B cell (primary cell): ENCODE data around the gene ARHGEF6. TPM values are rescaled to one million over a fixed set of nuclear protein-coding genes. Genes with fewer than 3 reads are reported as not detected.

Experiments used
- ATAC-seq: fragments of 200-7000 bp; cut with Tn5 transposase; one replicate; pipeline ENCODE4 v1.10.0; 2021; ENCODE audit warnings: low read depth, mild to moderate bottlenecking, moderate number of reproducible peaks, moderate library complexity
- CTCF ChIA-PET: fragments of 350-600 bp; sonication (Branson Sonifier 250); formaldehyde crosslinking; loops from one replicate; lab custom pipeline; 2021; ENCODE audit warnings: antibody characterized with exemption, inconsistent platforms; lab: Charles Lee
- POLR2A ChIA-PET: fragments of 350-600 bp; sonication (Branson Sonifier 250); formaldehyde crosslinking; loops from one replicate; lab custom pipeline; 2021; ENCODE audit warnings: antibody characterized with exemption; lab: Charles Lee
- DNase-seq: peaks from one replicate; pipeline ENCODE4 v3.0.0; 2013
- H2AFZ ChIP-seq: 2 replicates; pipeline ENCODE4 v1.6.1; 2012; ENCODE audit warnings: mild to moderate bottlenecking, low read depth, low read length; ENCODE audit not compliant: insufficient read depth, poor library complexity, severe bottlenecking
- H3K27ac ChIP-seq, 2 donors: 1 replicate in 1 of 2; 2 replicates in 1 of 2; pipeline ENCODE4 v1.5.1; 2012 to 2013; ENCODE audit warnings: low read length in 2 of 2, mild to moderate bottlenecking in 2 of 2, moderate library complexity in 1 of 2
- H3K27me3 ChIP-seq, 4 experiments: fragments of 200-600 bp in 1 of 4; sonication (generic) in 1 of 4; replicated peaks in 1 of 4; 1 replicate in 2 of 4; 2 replicates in 2 of 4; pipeline versions ENCODE4 v1.6.1 to v1.7.0; 2013 to 2016; ENCODE audit warnings: low read length in 3 of 4, mild to moderate bottlenecking in 2 of 4, mixed read lengths in 1 of 4, moderate library complexity in 1 of 4; ENCODE audit not compliant: insufficient read depth in 4 of 4, control insufficient read depth in 3 of 4; ENCODE audit errors: control extremely low read depth in 1 of 4
- H3K36me3 ChIP-seq, 2 experiments: replicated peaks in 1 of 2; 1 replicate in 1 of 2; 2 replicates in 1 of 2; pipeline versions ENCODE4 v1.6.1 to v1.7.1; 2013; ENCODE audit warnings: low read length in 1 of 2; ENCODE audit not compliant: insufficient read depth in 2 of 2, control insufficient read depth in 1 of 2; ENCODE audit errors: control extremely low read depth in 1 of 2, extremely low read depth in 1 of 2
- H3K4me1 ChIP-seq, 2 donors: fragments of 200-600 bp in 1 of 2; sonication (generic) in 1 of 2; 1 replicate in 1 of 2; 2 replicates in 1 of 2; pipeline versions ENCODE4 v1.5.1 to v1.6.1; 2013 to 2017; ENCODE audit warnings: low read length in 2 of 2; ENCODE audit not compliant: control insufficient read depth in 2 of 2, insufficient read depth in 2 of 2
- H3K4me2 ChIP-seq: replicated peaks from 2 replicates; pipeline ENCODE3; 2012; ENCODE audit warnings: mild to moderate bottlenecking, low read depth, low read length; ENCODE audit not compliant: poor library complexity, severe bottlenecking
- H3K4me3 ChIP-seq, 5 experiments: fragments of 200-600 bp in 1 of 5; sonication (generic) in 1 of 5; 1 replicate in 3 of 5; 2 replicates in 2 of 5; pipeline versions ENCODE4 v1.5.1 to v1.7.0; 2011 to 2016; ENCODE audit warnings: low read length in 4 of 5, mild to moderate bottlenecking in 4 of 5, low read depth in 2 of 5, control low read depth in 1 of 5, moderate library complexity in 1 of 5; ENCODE audit not compliant: insufficient read depth in 1 of 5; ENCODE audit errors: control extremely low read depth in 1 of 5, extremely low read depth in 1 of 5
- H3K79me2 ChIP-seq: fragments of 200-600 bp; sonication (generic); one replicate; pipeline ENCODE4 v1.6.0; 2016; ENCODE audit warnings: low read length; ENCODE audit not compliant: control insufficient read depth, insufficient read depth
- H3K9ac ChIP-seq: fragments of 200-600 bp; sonication (generic); 2 replicates; pipeline ENCODE4 v1.6.1; 2017; ENCODE audit warnings: mild to moderate bottlenecking, low read length, moderate library complexity
- H3K9me3 ChIP-seq, 3 donors: one replicate each; pipeline versions ENCODE4 v1.6.1 to v1.7.1; 2013; ENCODE audit warnings: low read length in 2 of 3; ENCODE audit not compliant: control insufficient read depth in 2 of 3, insufficient read depth in 1 of 3; ENCODE audit errors: control extremely low read depth in 1 of 3
- H4K20me1 ChIP-seq: 2 replicates; pipeline ENCODE4 v1.6.0; 2012; ENCODE audit warnings: mild to moderate bottlenecking, low read length; ENCODE audit not compliant: insufficient read depth, control insufficient read depth, poor library complexity, severe bottlenecking
- H3K27ac Mint-ChIP-seq: one replicate; pipeline ENCODE4 v1.8.0; 2021; ENCODE audit warnings: mixed read lengths
- H3K27me3 Mint-ChIP-seq: one replicate; pipeline ENCODE4 v1.8.0; 2021; ENCODE audit warnings: mixed read lengths
- H3K4me1 Mint-ChIP-seq: one replicate; pipeline ENCODE4 v1.8.0; 2021; ENCODE audit warnings: mixed read lengths
- H3K4me3 Mint-ChIP-seq: one replicate; pipeline ENCODE4 v1.8.0; 2021; ENCODE audit warnings: mixed read lengths
- H3K9me3 Mint-ChIP-seq: one replicate; pipeline ENCODE4 v1.8.0; 2022; ENCODE audit warnings: mixed read lengths; ENCODE audit not compliant: insufficient read depth
- CTCF ChIP-seq: fragments of 200-600 bp; IDR thresholded peaks from one replicate; pipeline ENCODE4 v1.8.0; 2022; ENCODE audit warnings: antibody characterized with exemption, mild to moderate bottlenecking
- EZH2 ChIP-seq: IDR thresholded peaks from 2 replicates; pipeline ENCODE4 v1.6.1; 2012; ENCODE audit warnings: borderline replicate concordance, low read depth, mild to moderate bottlenecking, moderate library complexity, low read length; ENCODE audit not compliant: insufficient read depth, poor library complexity, severe bottlenecking
- WGBS: methylation state at CpG from one replicate; pipeline ENCODE4 v1.1.5; 2013; ENCODE audit warnings: missing lambda C conversion rate; ENCODE audit not compliant: insufficient coverage; 5-methylcytosine and 5-hydroxymethylcytosine counted together
- intact Hi-C: fragments of 100-400 bp; cut with micrococcal nuclease; formaldehyde crosslinking; loops from one replicate; pipeline ENCODE4 v1.10.0; 2022
- polyA plus RNA-seq: library from polyadenylated mRNA; depleted of rRNA; stranded (reverse); fragments of >200 nt; gene quantifications from 2 replicates; pipeline ENCODE4 v1.2.3, GENCODE V29; 2012
- total RNA-seq, 2 donors: library from RNA; stranded (reverse); fragments of 120-200 nt in 1 of 2; gene quantifications; 1 replicate in 1 of 2; 2 replicates in 1 of 2; pipeline versions ENCODE4 v1.2.3 to v1.2.4, GENCODE V29; 2013 to 2022

The ARHGEF6 gene
- total and polyA plus RNA-seq, 2 donors (not counting 1 experiment from before 2014, with no cell fraction given): 29.6 to 43.4 TPM

GRCh38 chrX:136794080-136794479 lies 13.3 kb upstream of the ARHGEF6 start:
- H4K20me1 ChIP-seq: no peaks in the 10 kb centered on the region
- H2AFZ ChIP-seq: no peak overlapping the region
- H3K9ac ChIP-seq: no peak overlapping the region
- Mint-ChIP-seq H3K27me3 (no peaks in the 10 kb centered on the region), H3K4me3 (no peak overlapping the region), H3K9me3 (peaks cover 4% of the 10 kb centered on the region), H3K27ac (no peak overlapping the region), H3K4me1 (peaks cover 6% of the 10 kb centered on the region)
- intact Hi-C loops: no loop called here
- WGBS: 100% methylated on average over 1 of the region's 1 CpG
- H3K4me1 ChIP-seq: peaks cover 5 to 7% of the 10 kb centered on the region in 2 donors
- H3K27me3 ChIP-seq: no peaks in the 10 kb centered on the region
- no peak overlapping the region for H3K27ac ChIP-seq
- no peaks in the 10 kb centered on the region for H3K79me2 ChIP-seq
- no peak overlapping the region for H3K4me3 ChIP-seq
- no peak overlapping the region for H3K4me2 ChIP-seq
- ATAC-seq (no peak), DNase-seq (no peak)
- no peaks in the 10 kb centered on the region for H3K9me3 ChIP-seq
- CTCF ChIA-PET: no interaction called here
- POLR2A ChIA-PET: no interaction called here
- H3K36me3 ChIP-seq: no peaks in the 10 kb centered on the region
- no peak for TF ChIP-seq EZH2
- no peak for TF ChIP-seq CTCF

- H3K79me2 ChIP-seq: no peaks in the 10 kb centered on the region
- TF ChIP-seq CTCF: no peak
- no peak for TF ChIP-seq EZH2
- DNase-seq (no peak), ATAC-seq (no peak)
- H3K36me3 ChIP-seq: no peaks in the 10 kb centered on the region
- no peak overlapping the region for H3K4me3 ChIP-seq
- Mint-ChIP-seq H3K4me1 (no peaks in the 10 kb centered on the region), H3K9me3 (peaks cover 2% of the 10 kb centered on the region), H3K27ac (no peak overlapping the region), H3K27me3 (no peaks in the 10 kb centered on the region), H3K4me3 (no peak overlapping the region)
- POLR2A ChIA-PET: no interaction called here
- H3K27ac ChIP-seq: no peak overlapping the region
- WGBS: no CpG with 5 or more reads among the region's 4 CpGs
- H2AFZ ChIP-seq: no peak overlapping the region
- no peaks in the 10 kb centered on the region for H3K4me1 ChIP-seq
- intact Hi-C loops: no loop called here
- H3K9me3 ChIP-seq: peaks cover 0 to 3% (median 0%) of the 10 kb centered on the region in 3 donors
- no peaks in the 10 kb centered on the region for H4K20me1 ChIP-seq
- CTCF ChIA-PET: no interaction called here
- H3K9ac ChIP-seq: no peak overlapping the region
- H3K27me3 ChIP-seq: no peaks in the 10 kb centered on the region
- H3K4me2 ChIP-seq: no peak overlapping the region
Observed at GRCh38 chrX:136789856-136790255, 9.1 kb upstream of the ARHGEF6 start.
